Dedifferentiated amniotic fluid mesenchymal stem cell (primary cell): ENCODE results near the gene SH3RF3.

Source experiments
- DNase-seq: peaks from one replicate; pipeline ENCODE4 v3.0.0-alpha.2; 2016; ENCODE audit errors: extremely low spot score

Gene SH3RF3

GRCh38 chr2:109417701-109418335, 288.8 kb downstream of the SH3RF3 start:
- DNase-seq: no peak

- DNase-seq: no peak
Measured at GRCh38 chr2:109418716-109419115, 289.7 kb downstream of the SH3RF3 start.

GRCh38 chr2:109419171-109419756, 290.3 kb downstream of the SH3RF3 start:
- DNase-seq: no peak

GRCh38 chr2:109419960-109420370, 291.0 kb downstream of the SH3RF3 start:
- peak; percentile 37 for DNase-seq

GRCh38 chr2:109421101-109421500, 292.1 kb downstream of the SH3RF3 start:
- no peak for DNase-seq

GRCh38 chr2:109421642-109422041, 292.6 kb downstream of the SH3RF3 start:
- DNase-seq: no peak

GRCh38 chr2:109422071-109422757, 293.2 kb downstream of the SH3RF3 start:
- no peak for DNase-seq

- no peak for DNase-seq
Measured at GRCh38 chr2:109422758-109423500, 293.9 kb downstream of the SH3RF3 start.

- no peak for DNase-seq
Measured at GRCh38 chr2:109423556-109424359, 294.8 kb downstream of the SH3RF3 start.

GRCh38 chr2:109425411-109425810, 296.4 kb downstream of the SH3RF3 start:
- no peak for DNase-seq

GRCh38 chr2:109427661-109428091, 298.7 kb downstream of the SH3RF3 start:
- DNase-seq: no peak

- DNase-seq: no peak
Measured at GRCh38 chr2:109428281-109428680, 299.3 kb downstream of the SH3RF3 start.

GRCh38 chr2:109428841-109429566, 300.0 kb downstream of the SH3RF3 start:
- no peak for DNase-seq

GRCh38 chr2:109429567-109430328, 300.7 kb downstream of the SH3RF3 start:
- no peak for DNase-seq

- no peak for DNase-seq
Measured at GRCh38 chr2:109430329-109430636, 301.3 kb downstream of the SH3RF3 start.

- no peak for DNase-seq
Measured at GRCh38 chr2:109432421-109432820, 303.4 kb downstream of the SH3RF3 start.

- no peak for DNase-seq
Measured at GRCh38 chr2:109433486-109433885, 304.5 kb downstream of the SH3RF3 start.

GRCh38 chr2:109433926-109434325, 304.9 kb downstream of the SH3RF3 start:
- DNase-seq: no peak

- no peak for DNase-seq
Measured at GRCh38 chr2:109434351-109434750, 305.3 kb downstream of the SH3RF3 start.

GRCh38 chr2:109435066-109435690, 306.2 kb downstream of the SH3RF3 start:
- no peak for DNase-seq
